CD4-positive, alpha-beta T cell treated with Interleukin-6 for 4 hours (primary cell): ENCODE results near the gene CNOT3.
"Not testable (repeated sequence)": the region's sequence is repeated elsewhere in the genome, so short reads cannot be mapped to it uniquely, and the experiment has no call there.

Experiments
- DNase-seq: peaks from one replicate; pipeline ENCODE4 v3.0.0-alpha.2; 2020; ENCODE audit warnings: mixed read lengths

CNOT3 gene

GRCh38 chr19:54137699-54138488 lies at the start of gene CNOT3:
TSS of gene CNOT3 (plus strand) at chr19:54137762. CDS start at chr19:54142979, 5,217 bp downstream.
- DNase-seq, result peak; percentile 38

- DNase-seq, result no peak
Observed at GRCh38 chr19:54094426-54095000, 43.0 kb upstream of the CNOT3 start.

GRCh38 chr19:54095136-54095858 lies 42.3 kb upstream of the CNOT3 start:
- no peak for DNase-seq

GRCh38 chr19:54095859-54096616 lies 41.5 kb upstream of the CNOT3 start:
- DNase-seq, result peak; percentile 69

GRCh38 chr19:54096617-54097106 lies 40.9 kb upstream of the CNOT3 start:
- DNase-seq, result peak; percentile 33

- DNase-seq, result no peak
Observed at GRCh38 chr19:54099190-54099902, 38.2 kb upstream of the CNOT3 start.

- not testable (repeated sequence) for DNase-seq
Observed at GRCh38 chr19:54099903-54100255, 37.7 kb upstream of the CNOT3 start.

GRCh38 chr19:54100561-54100960 lies 37.0 kb upstream of the CNOT3 start, which contains the start of gene OSCAR:
TSS of gene OSCAR (minus strand) at chr19:54100803. CDS start at chr19:54100792, 11 bp downstream.
- DNase-seq, result no peak

GRCh38 chr19:54102421-54103169 lies 35.0 kb upstream of the CNOT3 start, which contains the start of gene NDUFA3:
TSS of gene NDUFA3 (plus strand) at chr19:54102855. CDS start at chr19:54102879, 24 bp downstream.
- DNase-seq, result peak; percentile 98

GRCh38 chr19:54104998-54105715 lies 32.4 kb upstream of the CNOT3 start:
- no peak for DNase-seq

- DNase-seq, result no peak
Observed at GRCh38 chr19:54105796-54106195, 31.8 kb upstream of the CNOT3 start.

GRCh38 chr19:54106716-54107115 lies 30.8 kb upstream of the CNOT3 start:
- DNase-seq, result no peak

GRCh38 chr19:54107876-54108490 lies 29.6 kb upstream of the CNOT3 start:
- no peak for DNase-seq

- no peak for DNase-seq
Observed at GRCh38 chr19:54108496-54108895, 29.1 kb upstream of the CNOT3 start.

- no peak for DNase-seq
Observed at GRCh38 chr19:54109651-54110050, 27.9 kb upstream of the CNOT3 start.

GRCh38 chr19:54114340-54115108 lies 23.0 kb upstream of the CNOT3 start:
- peak; percentile 64 for DNase-seq

GRCh38 chr19:54115109-54116063 lies 22.2 kb upstream of the CNOT3 start, which contains the start of the genes PRPF31 and TFPT:
TSS of gene PRPF31 (plus strand) at chr19:54115754. CDS start at chr19:54118279, 2,525 bp downstream.
TSS of gene TFPT (minus strand) at chr19:54115657. CDS start at chr19:54115269, 388 bp downstream.
- DNase-seq, result peak; percentile 96

- DNase-seq, result no peak
Observed at GRCh38 chr19:54121259-54121658, 16.3 kb upstream of the CNOT3 start.
